IPS-18c (cell line): ENCODE results near the gene SUN2.

Experiments used
- H3K4me3 ChIP-seq: 2 replicates; pipeline ENCODE4 v1.7.0; 2013; ENCODE audit warnings: low read depth, mild to moderate bottlenecking, low read length, moderate library complexity; ENCODE audit not compliant: insufficient read depth
- H3K9me3 ChIP-seq: one replicate; pipeline ENCODE4 v1.6.1; 2013; ENCODE audit warnings: mild to moderate bottlenecking, low read length, moderate library complexity; ENCODE audit not compliant: control insufficient read depth, insufficient read depth

Gene SUN2

DNA sequence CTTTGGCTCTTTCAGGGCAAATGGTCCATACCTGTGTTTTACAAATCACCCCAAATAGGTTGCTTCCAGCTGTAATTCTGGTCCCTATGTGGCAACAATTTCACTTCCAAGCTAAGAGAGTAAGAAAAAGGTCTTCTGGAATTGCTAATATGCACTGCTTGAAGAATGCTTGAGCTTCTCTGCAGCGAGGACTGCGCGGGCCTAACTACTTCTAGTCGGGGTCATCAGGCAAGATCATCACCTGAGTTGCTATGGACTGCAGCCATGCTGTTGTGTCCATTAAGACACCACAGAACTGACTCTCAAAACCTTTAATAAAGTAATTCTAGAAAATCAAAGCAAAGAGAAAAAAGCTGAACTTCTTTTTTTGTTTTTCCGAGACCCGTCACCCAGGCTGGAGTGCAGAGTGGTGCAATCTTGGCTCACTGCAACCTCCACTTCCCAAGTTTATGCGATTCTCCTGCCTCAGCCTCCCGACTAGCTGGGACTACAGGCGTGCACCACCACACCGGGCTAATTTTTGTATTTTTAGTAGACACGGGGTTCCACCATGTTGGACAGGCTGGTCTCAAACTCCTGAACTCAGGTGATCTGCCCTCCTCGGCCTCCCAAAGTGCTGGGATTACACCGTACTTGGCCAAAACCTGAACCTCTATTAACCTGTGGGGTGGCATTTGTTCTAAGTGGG is 57.2 kb downstream of the SUN2 start:
- Histone ChIP-seq H3K4me3 (no peak overlapping the region; the same call in 1 of the 2 replicates), H3K9me3 (no peaks in the 10 kb centered on the region)

DNA sequence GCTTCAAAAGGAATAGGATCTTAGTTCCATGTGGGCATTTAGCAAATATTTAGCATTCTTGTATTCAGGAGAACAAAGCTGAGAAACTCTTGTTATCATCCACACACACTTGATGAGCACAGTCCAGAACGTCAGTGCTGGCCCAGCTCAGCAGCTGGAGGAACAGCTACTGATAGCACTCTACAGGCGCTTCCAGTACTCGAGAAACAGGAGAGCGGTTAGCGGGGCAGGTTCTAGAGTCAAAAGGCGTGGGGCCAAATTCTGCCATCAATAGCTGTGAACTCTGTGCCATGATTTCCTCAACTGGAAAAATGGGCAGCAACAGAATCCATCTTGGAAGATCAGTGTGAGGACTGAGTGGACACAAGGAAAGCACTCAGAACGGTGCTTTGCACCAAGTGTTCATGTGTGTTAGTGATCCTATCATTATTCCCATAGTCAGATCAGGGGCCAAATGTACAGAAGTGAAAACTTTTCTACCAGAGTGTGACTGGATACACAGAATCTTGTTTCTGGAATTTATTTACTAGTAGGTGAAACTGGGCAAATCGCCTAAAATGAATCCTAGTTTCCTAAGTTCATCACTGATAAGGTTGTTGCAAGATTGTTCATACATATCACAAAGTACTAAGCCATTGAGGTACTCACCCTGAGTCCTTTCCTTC is 58.2 kb downstream of the SUN2 start:
- Histone ChIP-seq H3K9me3 (no peaks in the 10 kb centered on the region), H3K4me3 (no peak overlapping the region)

DNA sequence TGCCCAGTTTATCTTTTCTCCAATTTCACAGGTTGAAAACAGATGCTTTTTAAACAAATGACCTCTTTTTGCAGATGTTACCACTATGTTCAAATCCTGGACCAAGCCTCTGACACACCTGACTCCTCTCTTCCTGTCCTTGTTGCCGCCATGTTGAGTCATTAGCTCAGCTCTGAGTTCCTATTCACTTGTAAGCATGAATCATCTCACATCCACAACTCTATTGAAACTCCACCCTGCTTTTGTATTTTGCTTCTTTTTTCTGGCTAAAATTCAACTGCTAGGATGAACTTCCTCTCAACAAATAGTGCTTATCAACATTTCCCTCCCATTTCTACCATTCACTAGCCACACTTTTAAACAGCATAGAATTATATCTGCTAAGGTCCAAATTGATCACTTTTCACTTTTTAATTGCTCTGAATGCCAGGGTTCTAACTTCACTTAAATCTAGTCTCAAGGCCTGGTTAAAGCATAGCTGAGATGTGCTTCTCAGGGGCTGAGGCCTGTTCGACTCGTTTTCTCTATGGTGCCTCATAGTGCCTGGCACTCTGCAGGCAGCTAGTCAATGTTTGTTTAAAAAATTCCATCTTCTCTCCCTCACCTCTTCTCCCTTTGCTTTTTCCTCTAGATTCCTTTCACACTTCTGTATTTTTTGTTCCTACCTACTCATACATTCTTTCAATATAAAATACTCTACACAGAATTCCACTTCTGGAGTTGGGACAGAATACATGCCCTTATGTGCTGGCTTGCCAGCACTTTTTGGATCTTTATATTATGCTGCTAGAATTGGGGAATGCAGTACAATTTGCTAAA is 59.0 kb downstream of the SUN2 start:
- no peaks in the 10 kb centered on the region for H3K9me3 ChIP-seq
- H3K4me3 ChIP-seq: no peak overlapping the region

DNA sequence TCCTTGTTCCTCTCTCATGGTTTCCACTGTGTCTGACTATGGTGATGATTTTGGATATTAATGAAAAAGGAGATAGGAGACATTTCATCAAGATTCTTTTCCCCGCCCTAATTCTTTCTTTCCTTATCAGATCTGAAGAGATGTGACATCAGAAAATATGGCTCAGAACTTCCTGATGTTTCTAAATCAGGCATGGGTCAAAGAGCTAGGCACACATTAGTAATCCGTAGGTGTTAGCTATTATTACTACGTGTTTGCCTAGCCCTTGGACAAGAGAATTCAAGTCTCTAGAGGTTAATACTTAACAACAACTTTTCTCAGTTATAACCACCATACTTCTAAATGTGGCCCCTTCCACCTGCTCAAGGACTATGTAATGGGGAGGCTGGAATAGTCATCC is 60.9 kb downstream of the SUN2 start:
- Histone ChIP-seq H3K9me3 (no peaks in the 10 kb centered on the region), H3K4me3 (no peak overlapping the region)

DNA sequence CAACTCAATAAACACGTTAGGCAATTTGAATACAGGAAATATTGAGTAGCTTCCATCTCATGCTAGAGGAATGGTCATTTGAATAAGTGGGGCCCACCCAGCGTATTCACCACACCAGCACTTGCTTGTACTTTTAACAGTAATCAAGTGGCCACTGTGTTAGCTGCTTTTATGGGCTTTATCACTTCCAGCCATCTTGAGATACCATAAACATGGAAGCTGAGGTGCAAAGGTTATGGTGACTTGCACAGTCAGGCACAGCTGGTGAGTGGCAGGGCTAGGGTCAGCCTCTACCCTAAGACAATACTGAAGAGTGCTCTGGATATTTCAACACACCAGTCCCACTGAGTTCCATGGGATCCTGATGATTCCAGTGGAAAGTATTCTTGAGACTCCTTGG is 61.7 kb downstream of the SUN2 start:
- H3K4me3 ChIP-seq: no peak overlapping the region
- H3K9me3 ChIP-seq: no peaks in the 10 kb centered on the region

DNA sequence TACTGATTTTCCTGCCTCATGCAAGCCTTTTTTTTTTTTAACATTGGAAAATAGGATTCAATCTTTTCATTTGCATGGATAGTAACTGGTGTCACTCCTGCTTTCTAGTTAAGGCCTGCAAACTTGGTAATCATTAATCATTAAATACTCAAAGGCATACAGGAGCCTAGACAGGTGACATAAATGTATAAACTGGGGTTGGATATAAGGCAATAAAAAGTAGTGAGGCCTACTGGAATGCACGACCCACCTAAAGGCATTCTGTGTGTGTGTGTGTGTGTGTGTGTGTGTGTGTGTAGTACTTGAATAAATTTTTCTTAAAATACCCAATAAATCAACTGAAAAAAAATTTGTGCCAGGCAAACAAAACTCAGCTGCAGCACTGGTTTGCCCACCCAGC is 66.1 kb downstream of the SUN2 start:
- Histone ChIP-seq H3K4me3 (no peak overlapping the region), H3K9me3 (no peaks in the 10 kb centered on the region)

DNA sequence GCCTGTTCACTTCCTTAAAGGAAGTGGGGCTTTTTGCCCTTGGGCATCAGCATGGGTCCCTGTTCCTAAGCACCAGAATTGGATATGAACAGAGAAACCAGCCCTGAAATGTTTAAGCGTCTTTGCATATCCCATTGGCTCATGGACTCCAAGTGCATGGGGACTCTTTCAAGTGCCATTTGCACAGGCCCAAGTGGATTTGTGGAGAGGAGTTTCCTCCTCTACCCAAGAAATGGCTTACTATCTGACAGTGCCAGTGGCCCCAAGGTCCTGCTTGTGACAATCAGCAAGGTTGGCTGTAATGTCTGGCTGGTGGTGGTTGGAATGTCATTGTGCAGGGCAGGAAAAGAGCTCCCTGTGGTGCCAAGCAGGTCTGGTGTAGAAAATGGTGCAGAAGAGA is 70.0 kb downstream of the SUN2 start:
- H3K4me3 ChIP-seq: no peak overlapping the region
- H3K9me3 ChIP-seq: peaks cover 3% of the 10 kb centered on the region

DNA sequence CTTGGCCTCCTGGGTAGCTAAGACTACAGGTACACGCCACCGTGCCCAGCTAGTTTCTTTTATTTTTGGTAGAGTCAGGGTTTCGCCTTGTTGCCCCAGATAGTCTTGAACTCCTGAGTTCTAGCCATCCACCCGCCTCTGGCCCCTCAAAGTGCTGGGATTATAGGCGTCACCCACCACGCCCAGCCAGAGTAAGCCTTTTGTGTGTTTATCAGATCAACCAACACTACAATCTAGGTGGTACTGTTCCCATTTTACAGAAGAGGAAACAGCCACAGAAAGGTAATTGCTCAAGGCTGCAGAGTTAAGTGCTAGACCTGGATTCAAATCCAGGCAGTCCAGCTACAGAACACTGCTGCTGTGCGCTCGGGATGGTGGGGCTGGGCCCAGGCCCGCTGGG is 70.9 kb downstream of the SUN2 start:
- H3K4me3 ChIP-seq: no peak overlapping the region
- peaks cover 3% of the 10 kb centered on the region for H3K9me3 ChIP-seq
